Mucosa of stomach (tissue), 1 donor: ENCODE measurements around the gene NHSL2.
"Not testable (repeated sequence)": the region's sequence is repeated elsewhere in the genome, so short reads cannot be mapped to it uniquely, and the experiment has no call there.

Experiments
- H3K27me3 ChIP-seq: one replicate; pipeline ENCODE4 v1.7.0; 2013; ENCODE audit warnings: mild to moderate bottlenecking, low read length; ENCODE audit not compliant: control insufficient read depth, insufficient read depth
- H3K36me3 ChIP-seq: one replicate; pipeline ENCODE4 v1.7.0; 2013; ENCODE audit warnings: low read length; ENCODE audit not compliant: control insufficient read depth, insufficient read depth
- H3K4me1 ChIP-seq: one replicate; pipeline ENCODE4 v1.7.0; 2013; ENCODE audit warnings: mild to moderate bottlenecking, low read length; ENCODE audit not compliant: control insufficient read depth, insufficient read depth
- H3K4me3 ChIP-seq: one replicate; pipeline ENCODE4 v1.7.0; 2013; ENCODE audit warnings: low read length
- H3K9ac ChIP-seq: one replicate; pipeline ENCODE4 v1.7.0; 2013; ENCODE audit warnings: mild to moderate bottlenecking, low read length, moderate library complexity
- H3K9me3 ChIP-seq: one replicate; pipeline ENCODE4 v1.7.0; 2013; ENCODE audit warnings: mild to moderate bottlenecking, low read length, moderate library complexity; ENCODE audit not compliant: control insufficient read depth
- donor health status: Pancreatic carcinoma.

NHSL2 gene

DNA sequence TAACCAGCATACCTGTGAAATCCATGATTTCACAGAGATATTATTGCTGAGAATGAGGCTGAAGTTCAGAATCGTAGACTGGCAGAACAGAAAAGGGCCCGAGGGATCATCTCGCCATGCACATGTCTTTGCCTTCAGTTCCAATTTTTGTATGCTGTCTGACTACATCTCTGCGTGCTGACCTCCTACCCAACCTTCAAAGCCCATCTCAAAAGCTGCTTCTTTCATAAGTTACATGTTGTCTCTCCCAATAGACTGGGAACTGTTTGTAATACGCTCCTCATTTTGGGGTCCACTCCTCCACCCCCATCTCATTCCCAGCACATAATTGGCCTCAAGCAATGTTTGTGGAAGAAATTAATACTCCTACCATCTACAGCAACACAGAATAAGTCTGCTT is 142.9 kb downstream of the NHSL2 start:
- no peaks in the 10 kb centered on the region for H3K27me3 ChIP-seq
- no peak overlapping the region for H3K4me3 ChIP-seq
- H3K9me3 ChIP-seq: no peaks in the 10 kb centered on the region
- no peak overlapping the region for H3K9ac ChIP-seq
- H3K4me1 ChIP-seq: peaks cover 11% of the 10 kb centered on the region
- H3K36me3 ChIP-seq: no peaks in the 10 kb centered on the region

DNA sequence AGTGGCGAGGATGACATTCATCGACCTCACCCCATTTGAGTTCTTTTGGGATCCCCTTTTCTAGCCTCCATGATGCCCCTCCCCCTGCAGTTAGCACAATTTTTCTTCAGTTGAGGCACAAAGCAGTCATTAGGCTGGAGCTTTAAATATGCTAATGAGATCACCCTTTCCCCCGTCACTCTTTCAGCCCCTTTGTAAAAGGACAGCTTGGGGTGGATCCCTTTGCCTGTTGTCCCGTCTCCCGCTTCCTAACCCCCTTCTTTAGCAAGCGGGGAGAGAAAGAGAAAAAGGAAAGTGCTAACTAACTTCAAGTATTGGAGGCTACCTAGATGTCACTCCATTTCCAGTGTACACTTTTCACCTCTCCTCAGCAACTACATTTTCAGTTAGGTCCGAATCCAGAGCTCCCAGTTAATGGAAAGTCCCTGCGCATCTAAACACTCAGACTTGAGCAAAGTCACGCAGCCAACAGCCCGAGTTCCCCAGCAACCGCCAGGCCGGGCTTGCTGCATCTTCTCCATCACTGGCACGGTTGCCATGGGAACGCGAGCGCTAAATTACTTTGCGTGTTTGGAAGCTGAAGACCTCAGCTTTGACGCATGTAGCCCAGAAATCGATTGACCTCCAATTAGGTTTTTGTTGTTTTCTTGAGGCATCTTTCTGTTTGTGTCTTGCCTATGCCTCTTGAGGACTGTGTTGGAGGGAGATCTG is 144.3 kb downstream of the NHSL2 start:
- Histone ChIP-seq H3K9ac (no peak overlapping the region), H3K4me3 (no peak overlapping the region), H3K9me3 (no peaks in the 10 kb centered on the region), H3K27me3 (no peaks in the 10 kb centered on the region), H3K36me3 (no peaks in the 10 kb centered on the region), H3K4me1 (peaks cover 2% of the 10 kb centered on the region)

DNA sequence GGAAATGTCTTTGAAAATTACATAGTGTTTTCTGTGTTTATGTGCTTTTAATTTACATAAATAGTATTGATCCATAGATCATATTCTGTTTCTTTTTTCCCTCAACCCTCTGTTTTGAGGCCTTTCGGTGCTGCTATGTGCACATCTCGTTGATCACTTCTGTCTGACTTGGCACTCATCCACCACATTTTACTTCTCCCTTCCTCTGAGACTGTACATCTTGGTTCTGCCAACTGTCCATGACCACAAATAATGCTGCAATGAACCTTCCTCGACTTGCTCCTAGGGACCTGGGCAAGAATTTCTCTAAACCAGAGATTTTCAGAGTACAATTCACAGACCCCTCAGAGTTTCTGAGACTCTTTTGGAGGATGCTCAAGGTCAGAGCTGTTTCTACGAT is 146.7 kb downstream of the NHSL2 start:
- H3K27me3 ChIP-seq: no peaks in the 10 kb centered on the region
- no peaks in the 10 kb centered on the region for H3K9me3 ChIP-seq
- no peaks in the 10 kb centered on the region for H3K36me3 ChIP-seq
- H3K4me1 ChIP-seq: no peaks in the 10 kb centered on the region
- H3K4me3 ChIP-seq: no peak overlapping the region
- no peak overlapping the region for H3K9ac ChIP-seq

DNA sequence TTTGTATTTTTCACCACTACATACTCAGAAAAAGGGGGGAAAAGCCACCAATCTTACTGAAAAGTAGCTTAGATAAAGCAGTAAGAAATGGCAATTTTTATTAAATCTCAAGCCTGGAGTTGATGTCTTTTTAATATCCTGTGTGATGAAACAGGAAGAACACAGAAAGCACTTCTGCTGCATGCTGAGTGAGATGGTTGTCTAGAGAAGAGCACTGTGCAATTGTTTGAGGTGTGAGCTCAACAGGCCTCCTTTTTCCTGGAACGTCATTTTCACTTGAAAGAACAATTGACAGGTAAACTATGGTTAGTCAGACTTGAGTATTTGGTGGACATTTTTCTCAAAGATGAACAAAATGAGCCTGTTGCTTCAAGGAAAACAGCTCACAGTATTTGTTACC is 147.2 kb downstream of the NHSL2 start:
- Histone ChIP-seq H3K4me3 (no peak overlapping the region), H3K9ac (no peak overlapping the region), H3K9me3 (no peaks in the 10 kb centered on the region), H3K36me3 (no peaks in the 10 kb centered on the region), H3K4me1 (no peaks in the 10 kb centered on the region), H3K27me3 (no peaks in the 10 kb centered on the region)

DNA sequence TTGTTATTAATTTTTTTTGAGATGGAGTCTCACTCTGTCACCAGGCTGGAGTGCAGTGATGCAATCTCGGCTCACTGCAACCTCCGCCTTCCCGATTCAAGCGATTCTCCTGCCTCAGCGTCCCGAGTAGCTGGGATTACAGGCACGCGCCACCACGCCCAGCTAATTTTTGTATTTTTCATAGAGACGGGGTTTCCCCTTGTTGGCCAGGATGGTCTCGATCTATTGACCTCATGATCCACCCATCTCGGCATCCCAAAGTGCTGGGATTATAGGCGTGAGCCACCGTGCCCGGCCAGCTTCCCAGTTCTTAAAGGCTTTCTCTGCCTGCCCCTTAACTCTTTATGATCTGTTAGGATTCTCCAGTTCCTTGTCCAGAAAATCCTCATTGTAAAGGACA is 147.7 kb downstream of the NHSL2 start:
- not testable (repeated sequence) for H3K4me3 ChIP-seq, H3K27me3 ChIP-seq, H3K9ac ChIP-seq, H3K4me1 ChIP-seq, H3K9me3 ChIP-seq, H3K36me3 ChIP-seq

DNA sequence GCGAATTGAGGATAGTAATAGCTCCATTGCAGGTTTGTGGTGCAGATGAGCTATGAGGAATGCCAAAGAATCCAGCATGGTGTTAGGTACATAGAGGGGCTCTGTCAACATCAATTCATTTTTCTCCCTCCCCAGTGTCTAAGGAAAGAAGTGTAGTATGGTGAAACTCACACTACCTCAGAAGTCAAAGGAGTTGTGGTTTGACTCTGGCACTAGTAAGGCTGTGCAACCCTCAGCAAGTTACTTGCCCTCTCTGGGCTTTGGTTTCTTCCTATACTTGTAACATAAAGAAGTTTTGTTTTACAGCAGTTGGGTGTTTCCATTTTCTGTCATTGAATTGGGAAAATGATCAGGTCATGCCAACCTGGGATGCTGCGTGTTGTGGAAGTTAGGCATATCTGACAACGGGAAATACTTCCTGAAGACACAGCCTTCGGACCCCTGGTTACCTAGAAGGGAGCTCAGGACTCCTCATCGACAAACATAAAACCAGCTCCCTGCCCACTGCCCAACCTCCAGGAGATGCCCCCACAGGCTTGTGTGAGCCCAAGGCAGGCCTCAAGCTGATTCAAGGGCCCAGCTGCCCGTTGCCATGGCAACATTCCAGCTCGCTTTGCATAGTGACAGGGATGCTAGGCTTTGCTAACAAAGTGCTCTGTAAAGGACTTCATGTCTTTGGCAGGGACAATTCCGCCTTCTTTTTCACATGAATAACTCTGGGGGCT is 149.7 kb downstream of the NHSL2 start:
- Histone ChIP-seq H3K36me3 (no peaks in the 10 kb centered on the region), H3K9ac (no peak overlapping the region), H3K4me1 (no peaks in the 10 kb centered on the region), H3K27me3 (no peaks in the 10 kb centered on the region), H3K9me3 (no peaks in the 10 kb centered on the region), H3K4me3 (no peak overlapping the region)

DNA sequence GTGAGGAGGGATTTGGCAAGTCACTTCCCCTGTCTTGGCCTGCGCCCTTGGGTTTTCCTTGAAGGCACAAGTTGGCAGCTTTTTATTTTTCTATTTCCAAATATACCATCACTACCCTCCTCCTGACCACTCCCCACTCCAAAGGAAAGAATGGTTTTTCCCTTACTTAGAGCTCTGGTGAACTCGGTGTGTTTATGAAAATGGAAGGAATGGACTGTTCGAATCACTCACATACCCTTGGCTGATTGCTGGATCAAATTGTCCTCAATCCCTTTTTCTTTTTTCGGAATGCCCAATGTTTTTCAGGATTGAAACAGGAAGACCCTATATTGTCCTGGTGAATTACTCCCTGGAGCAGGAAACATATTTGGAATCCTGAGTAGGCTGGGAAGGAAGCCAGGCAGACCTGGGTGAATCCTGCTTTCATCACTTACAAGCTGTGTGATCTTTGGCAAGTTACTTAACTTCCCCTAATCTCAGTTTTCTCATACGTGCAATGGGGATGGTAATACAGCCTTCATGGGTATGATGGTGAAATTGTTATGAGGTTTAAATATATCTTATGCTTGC is 150.4 kb downstream of the NHSL2 start:
- no peaks in the 10 kb centered on the region for H3K27me3 ChIP-seq
- no peaks in the 10 kb centered on the region for H3K9me3 ChIP-seq
- no peak overlapping the region for H3K9ac ChIP-seq
- no peaks in the 10 kb centered on the region for H3K4me1 ChIP-seq
- H3K4me3 ChIP-seq: no peak overlapping the region
- H3K36me3 ChIP-seq: no peaks in the 10 kb centered on the region

DNA sequence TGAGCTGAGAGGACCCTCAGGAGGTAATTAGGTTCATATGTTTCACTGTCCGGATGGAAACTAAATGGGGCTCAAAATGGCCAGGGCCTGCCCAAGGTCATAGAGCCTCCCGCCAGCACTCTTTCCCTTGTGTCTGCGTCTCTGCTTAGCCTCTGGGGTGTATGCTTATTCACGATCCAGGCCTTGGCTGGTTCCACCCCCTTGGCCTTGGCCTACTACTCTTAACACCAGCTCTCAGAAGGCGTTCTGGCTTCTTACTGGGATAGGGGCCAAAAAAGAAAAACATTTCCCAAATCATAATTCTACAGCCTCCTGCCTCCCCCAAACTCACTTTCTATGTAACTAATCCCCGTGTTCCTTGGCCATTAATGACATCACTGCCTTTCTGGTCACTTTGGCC is 152.3 kb downstream of the NHSL2 start:
- no peaks in the 10 kb centered on the region for H3K4me1 ChIP-seq
- H3K9ac ChIP-seq: no peak overlapping the region
- H3K4me3 ChIP-seq: no peak overlapping the region
- H3K36me3 ChIP-seq: no peaks in the 10 kb centered on the region
- peaks cover 2% of the 10 kb centered on the region for H3K27me3 ChIP-seq
- no peaks in the 10 kb centered on the region for H3K9me3 ChIP-seq

DNA sequence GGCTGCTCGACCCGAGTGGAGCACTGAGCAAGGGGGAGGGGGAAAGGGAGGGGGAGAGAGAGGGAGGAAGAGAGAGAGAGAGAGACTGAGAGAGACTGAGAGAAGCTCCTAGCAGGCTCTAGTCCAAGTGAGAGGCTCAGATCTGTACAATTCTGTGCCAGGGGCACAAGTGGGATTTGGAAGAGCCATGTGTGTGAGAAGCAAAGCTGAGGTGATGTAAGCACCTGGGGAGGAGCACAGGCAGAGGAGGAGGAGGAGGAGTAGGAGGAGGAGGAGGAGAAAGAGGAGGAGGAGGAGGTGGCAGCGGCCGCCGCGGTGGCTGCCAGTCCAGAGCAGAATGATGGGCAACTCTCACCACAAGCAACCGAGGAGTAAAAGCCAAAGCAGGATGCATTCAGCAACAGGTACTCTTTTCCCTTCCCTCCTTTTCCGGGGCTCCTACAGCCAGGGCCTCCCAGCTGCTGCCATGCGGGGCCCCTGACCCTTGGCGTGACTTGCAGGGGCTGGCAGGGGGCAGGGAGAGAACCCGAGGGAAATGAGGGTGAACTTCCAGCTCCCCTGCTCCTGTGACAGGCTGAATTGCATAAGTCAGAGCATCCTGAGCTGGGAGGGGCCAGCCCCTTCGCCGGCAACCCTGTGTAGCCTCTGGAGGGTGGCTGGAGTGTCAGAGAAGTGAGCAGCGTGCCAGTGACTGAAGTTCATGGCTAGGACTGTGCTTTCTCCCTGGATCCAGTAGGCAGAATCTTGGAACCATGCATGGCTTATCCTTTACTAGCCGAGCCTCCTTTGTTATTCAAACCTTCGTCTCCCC is 158.9 kb downstream of the NHSL2 start:
- Histone ChIP-seq H3K4me1 (no peaks in the 10 kb centered on the region), H3K9ac (no peak overlapping the region), H3K9me3 (no peaks in the 10 kb centered on the region), H3K4me3 (no peak overlapping the region), H3K36me3 (no peaks in the 10 kb centered on the region), H3K27me3 (peaks cover 17% of the 10 kb centered on the region)

DNA sequence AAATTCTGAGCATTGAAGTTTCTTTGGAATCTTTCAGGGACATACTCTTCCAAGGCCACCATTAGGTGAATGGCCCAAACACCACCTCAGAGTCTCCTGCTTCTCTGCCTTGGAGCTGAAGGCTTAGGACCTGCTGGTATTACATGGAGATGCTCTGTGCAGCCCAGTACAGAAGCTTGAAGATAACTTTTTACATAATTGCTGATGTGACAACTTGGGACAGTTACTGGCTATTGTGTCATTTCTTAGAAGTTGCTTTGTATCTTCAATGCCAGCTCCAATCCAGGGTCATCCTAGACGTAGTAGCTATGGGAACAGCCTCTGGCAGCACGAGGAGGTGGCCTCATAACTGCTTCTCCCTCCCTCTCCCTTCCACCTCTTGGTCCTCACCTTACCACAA is 160.6 kb downstream of the NHSL2 start:
- Histone ChIP-seq H3K36me3 (no peaks in the 10 kb centered on the region), H3K9ac (no peak overlapping the region), H3K27me3 (peaks cover 17% of the 10 kb centered on the region), H3K4me1 (no peaks in the 10 kb centered on the region), H3K9me3 (no peaks in the 10 kb centered on the region), H3K4me3 (no peak overlapping the region)

DNA sequence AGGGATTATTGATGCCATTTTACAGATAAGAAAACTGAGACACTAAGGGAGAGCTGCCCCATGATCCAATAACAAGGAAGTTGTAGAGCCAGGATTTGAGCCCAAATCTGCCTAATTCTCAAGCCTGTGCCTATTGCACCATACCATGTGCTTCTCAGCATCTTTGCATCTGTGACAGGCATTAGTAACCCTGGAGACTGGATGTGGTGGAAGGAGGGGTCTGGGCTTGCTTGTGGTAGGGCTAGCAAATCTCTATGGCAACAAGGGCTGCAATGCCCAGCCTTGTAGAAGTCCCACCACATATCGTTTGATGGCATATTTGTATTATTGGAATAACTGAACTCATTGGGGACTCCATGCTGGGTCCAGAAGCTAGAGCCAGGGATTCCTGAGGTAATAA is 163.0 kb downstream of the NHSL2 start:
- Histone ChIP-seq H3K9ac (no peak overlapping the region), H3K4me1 (no peaks in the 10 kb centered on the region), H3K27me3 (peaks cover 8% of the 10 kb centered on the region), H3K36me3 (no peaks in the 10 kb centered on the region), H3K9me3 (no peaks in the 10 kb centered on the region), H3K4me3 (no peak overlapping the region)

DNA sequence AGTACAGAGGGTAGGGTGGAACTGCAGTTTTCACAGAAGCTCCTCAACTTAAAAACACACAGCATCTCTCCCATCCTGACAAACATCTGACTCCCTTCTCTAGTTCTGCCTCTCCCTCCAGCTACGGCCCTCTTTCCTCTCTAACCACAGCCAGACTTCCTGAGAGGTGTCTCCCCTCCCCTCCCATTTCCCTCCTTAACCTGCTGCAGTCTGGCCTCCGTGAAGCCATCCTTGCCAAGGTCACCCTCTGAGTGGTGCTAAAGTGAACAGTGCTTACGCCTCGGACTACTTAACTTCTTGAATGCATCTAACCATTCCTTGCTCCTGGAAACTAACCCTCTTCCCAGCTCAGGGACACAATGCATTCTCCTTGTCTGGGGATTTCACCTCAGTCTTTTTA is 167.8 kb downstream of the NHSL2 start:
- Histone ChIP-seq H3K9ac (no peak overlapping the region), H3K9me3 (no peaks in the 10 kb centered on the region), H3K36me3 (no peaks in the 10 kb centered on the region), H3K4me3 (no peak overlapping the region), H3K27me3 (no peaks in the 10 kb centered on the region), H3K4me1 (no peaks in the 10 kb centered on the region)
